AG20443 (cell line): ENCODE measurements around the gene CAPN12.
"Not testable (repeated sequence)": the region's sequence is repeated elsewhere in the genome, so short reads cannot be mapped to it uniquely, and the experiment has no call there.

Source experiments
- DNase-seq: peaks from one replicate; pipeline ENCODE4 v3.0.0; 2012; ENCODE audit warnings: low spot score, mixed read lengths

The CAPN12 gene, protein sequence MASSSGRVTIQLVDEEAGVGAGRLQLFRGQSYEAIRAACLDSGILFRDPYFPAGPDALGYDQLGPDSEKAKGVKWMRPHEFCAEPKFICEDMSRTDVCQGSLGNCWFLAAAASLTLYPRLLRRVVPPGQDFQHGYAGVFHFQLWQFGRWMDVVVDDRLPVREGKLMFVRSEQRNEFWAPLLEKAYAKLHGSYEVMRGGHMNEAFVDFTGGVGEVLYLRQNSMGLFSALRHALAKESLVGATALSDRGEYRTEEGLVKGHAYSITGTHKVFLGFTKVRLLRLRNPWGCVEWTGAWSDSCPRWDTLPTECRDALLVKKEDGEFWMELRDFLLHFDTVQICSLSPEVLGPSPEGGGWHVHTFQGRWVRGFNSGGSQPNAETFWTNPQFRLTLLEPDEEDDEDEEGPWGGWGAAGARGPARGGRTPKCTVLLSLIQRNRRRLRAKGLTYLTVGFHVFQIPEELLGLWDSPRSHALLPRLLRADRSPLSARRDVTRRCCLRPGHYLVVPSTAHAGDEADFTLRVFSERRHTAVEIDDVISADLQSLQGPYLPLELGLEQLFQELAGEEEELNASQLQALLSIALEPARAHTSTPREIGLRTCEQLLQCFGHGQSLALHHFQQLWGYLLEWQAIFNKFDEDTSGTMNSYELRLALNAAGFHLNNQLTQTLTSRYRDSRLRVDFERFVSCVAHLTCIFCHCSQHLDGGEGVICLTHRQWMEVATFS

DNA sequence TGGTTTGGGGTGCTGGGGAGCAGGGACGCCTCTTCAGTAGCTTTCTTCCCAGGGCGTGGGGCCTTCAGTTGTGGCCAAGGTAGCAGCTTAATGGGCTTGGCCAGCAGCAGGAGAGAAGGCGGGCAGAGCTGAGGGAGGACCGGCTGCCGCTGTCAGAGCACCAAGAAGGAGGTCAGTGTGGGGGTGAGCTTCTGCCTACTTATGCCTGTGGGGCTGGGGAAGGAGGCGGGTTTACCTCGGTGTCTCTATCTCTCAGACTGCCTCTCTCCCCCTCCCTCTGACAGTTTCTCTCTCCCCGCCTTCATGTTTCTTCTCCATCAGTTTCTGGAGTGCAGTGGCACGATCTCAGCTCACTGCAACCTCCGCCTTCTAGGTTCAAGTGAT lies at the start of gene CAPN12:
Gene CAPN12 (minus strand): TSS at position 177 of the 384 bp plus-strand sequence. CDS start 309 bp downstream, outside the sequence.
- DNase-seq = peak; percentile 4

DNA sequence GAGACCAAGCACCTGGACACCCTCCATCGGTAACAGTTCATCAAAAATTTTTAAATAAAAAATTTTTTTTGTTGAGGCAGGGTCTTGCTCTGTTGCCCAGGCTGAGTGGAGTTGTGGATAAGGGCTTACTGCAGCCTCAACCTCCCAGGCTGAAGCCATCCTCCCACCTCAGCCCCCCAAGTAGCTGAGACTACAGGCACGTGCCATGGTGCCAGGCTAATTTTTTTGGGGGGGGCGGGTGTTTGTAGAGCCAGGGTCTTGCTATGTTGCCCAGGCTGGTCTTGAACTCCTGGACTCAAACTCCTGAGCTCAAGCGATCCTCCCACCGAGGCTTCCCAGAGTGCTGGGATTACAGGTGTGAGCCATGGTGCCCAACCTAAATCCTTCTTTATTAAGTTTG lies 49.4 kb upstream of the CAPN12 start:
- DNase-seq = no peak

DNA sequence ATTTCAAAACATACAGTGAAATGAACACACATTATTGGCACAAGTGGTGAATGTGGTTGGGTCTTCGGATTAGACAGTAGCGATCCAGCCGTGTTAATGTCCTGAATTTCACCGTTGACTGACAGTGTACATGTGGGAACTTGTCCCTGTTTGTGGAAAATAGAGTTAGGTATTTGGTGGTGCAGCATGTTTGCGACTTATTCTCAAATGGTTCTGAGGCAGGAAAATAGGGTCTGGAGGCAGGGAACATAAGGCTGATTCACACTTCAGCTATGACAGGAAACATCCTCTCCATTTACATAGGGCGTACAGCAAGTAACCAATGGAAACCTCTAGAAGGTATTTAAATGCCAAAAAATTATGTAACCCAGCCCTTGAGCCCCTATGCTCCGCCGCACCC lies 48.9 kb upstream of the CAPN12 start:
- DNase-seq = no peak

DNA sequence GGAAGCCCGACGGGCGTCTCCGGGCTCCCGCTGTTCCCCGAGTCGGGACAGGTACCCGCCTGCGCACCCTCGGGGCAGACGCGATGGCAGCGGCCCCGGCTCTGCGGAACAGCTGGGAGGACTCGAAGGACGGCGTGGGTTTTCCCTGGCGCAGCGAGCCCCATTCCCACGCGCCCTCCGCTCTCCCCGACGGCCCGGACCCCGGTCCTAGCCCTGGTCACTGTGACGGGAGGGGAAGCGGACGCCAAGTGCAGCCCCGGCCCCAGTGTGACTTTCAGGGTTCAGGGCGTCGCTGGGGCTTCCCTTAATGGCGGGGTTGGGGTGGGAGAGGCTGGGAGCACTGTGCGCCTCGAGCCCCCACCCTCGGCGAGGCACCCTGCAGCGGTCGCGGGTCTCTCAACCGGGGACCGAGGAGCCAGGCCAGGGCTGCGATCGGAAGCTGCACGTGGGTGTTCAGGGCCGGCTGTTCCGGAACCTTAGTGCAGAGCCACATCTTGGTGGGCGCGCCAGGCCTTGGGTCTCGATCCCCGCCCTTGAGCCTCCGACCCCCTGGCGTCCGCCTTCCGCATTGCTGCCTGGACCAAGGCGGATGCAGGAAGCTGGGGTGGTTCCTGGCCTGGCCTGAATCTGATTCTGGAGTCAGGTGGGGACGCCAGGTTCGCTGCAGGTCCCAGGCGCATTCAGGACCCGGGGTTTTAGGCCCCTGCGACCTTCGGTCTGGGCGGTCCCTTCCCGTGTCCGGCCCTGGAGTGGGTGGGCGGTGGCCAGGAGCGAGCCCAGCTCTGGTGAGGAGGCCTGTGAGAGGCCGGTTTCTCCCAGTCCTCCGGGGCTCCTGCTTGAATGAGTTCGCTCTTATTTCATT lies 48.2 kb upstream of the CAPN12 start:
- DNase-seq = no peak

DNA sequence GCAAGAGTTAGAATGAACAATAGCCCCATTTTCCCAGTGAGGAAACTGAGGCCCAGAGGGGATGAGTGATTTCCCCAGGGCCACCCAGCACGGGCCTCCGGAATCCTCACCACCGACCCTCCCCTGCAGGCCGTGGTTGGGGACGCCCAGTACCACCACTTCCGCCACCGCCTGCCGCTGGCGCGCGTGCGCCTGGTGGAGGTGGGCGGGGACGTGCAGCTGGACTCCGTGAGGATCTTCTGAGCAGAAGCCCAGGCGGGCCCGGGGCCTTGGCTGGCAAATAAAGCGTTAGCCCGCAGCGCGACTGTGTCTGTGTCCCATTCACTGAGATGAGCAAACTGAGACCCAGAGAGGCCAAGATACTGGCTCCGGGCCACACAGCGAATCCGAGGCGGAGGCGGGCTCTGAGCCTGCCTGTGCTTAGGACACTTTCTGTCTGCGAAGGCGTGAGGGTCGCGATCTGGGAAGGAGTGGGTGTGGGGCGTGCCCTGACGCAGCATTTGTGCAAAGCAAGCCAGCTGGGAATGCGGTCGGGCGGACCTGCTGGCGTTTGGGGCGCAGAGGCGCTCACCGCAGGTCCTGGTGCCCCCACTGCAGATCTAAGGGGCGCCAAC lies 47.3 kb upstream of the CAPN12 start:
- not testable (repeated sequence) for DNase-seq

DNA sequence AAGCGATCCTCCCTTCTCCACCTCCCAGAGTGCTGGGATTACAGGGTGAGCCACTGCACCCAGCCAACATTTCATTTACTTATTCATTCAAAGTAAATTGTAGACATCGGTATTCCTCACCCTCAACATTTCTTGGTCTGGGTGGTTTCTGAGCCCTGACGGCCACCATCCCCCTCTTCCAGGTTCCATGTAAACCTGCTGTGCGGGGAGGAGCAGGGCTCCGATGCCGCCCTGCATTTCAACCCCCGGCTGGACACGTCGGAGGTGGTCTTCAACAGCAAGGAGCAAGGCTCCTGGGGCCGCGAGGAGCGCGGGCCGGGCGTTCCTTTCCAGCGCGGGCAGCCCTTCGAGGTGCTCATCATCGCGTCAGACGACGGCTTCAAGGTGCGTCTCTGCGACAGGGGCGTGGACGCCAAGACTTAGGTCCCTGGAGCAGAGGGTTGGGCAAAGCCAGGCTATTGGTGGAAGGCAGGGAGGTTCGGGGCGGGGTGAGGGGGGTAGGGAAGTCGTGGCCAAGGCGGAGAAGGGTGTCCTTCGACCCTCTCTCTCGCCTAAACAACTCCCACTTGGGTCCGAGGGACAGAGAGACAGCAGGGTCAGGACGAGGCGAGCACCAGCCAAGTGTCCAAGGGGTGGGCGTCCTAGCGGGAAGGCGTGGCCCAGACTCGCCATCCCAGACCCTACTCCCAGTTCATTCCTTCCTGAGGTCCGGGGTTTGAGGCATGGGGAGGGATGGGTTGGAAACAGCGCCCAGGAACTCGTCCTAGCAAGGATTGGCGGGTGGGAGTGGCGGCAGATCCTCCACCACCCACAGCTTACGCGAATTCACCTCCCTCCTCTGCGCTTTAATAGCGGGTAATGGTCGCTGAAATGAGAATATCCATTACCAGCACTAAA lies 46.5 kb upstream of the CAPN12 start:
- not testable (repeated sequence) for DNase-seq

DNA sequence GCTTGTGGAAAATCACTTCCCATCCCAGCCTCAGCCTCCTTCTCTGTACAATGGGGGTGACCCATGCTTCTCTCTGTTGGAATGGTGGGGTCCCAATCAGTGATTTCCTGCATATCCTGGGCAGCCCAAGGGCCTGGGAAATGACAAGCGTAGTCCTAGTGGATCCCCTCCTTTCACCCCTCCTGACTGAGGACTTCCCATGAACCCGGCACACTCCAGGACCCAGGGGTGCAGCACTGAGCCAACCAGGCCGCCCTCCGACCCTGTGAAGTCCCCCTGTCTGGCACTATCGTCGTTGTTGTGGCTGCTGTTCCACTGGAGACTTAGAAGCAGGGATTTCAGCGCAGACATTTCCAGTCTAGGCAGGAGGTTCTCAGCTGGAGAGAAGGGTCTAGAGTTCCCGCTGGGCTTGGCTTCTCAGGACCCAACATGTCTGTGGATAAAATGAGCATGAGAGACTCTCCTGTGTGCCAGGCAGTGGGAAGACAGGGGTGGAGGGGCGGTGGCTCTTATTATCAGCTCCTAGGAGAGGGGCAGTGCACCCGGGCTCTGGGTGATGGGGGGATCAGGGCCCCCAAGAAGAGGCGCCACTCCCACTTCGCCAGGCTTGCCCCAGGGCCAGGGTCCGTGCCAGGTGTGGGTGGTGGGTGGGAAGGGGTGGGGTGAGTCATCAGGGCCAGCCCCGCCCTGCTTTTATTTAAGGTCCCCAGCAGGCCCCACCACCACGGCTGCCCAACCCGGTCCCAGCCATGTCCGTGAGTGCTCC lies 44.4 kb upstream of the CAPN12 start, which contains the start of gene LGALS7B:
Gene LGALS7B (plus strand): TSS at position 723 of the 766 bp plus-strand sequence. CDS start 27 bp downstream, at position 750.
- DNase-seq = no peak

DNA sequence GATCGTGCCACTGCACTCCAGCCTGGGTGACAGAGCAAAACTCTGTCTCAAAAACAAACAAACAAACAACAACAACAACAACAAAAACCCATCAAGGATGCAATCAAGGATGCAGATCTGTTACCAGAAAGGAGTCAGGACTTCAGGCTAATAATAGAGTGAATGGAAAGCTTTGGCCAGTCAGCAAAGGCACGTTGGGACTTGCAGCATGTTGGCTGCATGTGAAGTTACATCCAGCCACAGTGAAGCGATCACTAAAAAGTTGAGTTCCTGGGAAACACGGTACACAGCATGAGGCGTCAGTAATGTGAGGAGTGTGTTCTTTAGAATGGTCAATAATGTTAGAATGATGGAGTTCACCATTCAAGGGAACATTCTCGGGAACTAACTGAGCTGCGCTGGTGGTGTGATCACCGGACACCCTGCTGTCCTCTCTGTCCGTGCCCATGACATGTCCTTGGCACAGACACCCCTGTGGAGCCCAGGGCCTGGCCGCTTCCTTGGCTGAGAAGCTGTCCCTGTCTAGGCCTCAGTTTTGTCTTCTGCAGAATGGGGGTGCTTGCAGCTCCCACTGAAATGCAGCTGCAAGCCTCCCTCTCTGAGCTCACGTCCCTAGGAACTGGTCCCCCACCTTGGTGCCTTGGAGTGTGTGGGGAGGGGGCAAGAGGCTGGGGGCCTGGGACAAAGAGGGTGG lies 42.4 kb upstream of the CAPN12 start:
- DNase-seq = no peak

DNA sequence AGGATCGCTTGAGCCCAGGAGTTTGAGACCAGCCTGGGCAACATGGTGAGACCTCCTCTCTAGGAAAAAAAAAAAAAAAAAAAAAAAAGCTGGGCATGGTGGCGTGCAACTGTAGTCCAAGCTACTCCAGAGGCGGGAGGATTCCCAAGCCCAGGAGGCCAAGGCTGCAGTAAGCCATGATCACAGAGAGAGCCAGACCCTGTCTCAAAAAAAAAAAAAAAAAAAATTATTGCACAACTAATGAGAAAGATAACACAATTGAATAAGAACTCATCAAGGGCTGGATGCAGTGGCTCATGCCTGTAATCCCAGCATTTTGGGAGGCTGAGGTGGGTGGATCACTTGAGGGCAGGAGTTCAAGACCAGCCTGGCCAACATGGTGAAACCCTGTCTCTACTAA lies 41.8 kb upstream of the CAPN12 start:
- not testable (repeated sequence) for DNase-seq

DNA sequence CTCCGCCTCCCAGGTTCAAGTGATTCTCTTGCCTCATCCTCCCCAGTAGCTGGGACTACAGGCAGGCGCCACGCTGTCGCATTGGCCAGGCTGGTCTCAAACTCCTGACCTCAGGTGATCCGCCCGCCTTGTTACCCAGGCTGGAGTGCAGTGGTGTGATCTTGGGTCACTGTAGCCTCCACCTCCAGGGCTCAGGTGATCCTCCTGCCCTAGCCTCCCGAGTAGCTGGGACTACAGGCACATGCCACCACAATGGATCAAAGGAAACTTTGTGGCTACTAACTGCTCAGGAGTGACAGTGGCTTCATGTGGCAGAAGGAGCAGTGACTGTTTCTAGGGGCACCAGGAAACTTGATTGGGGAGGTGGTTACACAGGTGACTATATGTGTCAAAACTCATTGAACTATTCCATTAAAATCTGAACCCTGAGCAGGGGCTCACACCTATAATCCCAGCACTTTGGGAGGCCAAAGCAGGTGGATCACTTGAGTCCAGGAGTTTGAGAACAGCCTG lies 41.0 kb upstream of the CAPN12 start:
- no peak for DNase-seq

DNA sequence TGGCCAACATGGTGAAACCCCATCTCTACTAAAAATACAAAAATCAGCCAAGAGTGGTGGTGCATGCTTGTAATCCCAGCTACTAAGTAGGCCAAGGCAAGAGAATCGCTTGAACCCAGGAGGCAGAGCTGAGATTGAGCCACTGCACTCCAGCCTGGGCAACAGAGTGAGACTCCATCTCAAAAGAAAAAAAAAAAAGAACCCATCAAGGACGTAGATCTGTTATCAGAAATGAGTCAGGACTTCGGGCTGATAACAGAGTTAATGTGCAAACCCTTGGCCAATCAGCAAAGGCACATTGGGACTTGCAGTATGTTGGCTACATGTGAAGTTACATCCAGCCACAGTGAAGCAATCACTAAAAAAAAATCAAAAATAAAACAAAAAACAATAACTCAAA lies 40.0 kb upstream of the CAPN12 start:
- DNase-seq = no peak

DNA sequence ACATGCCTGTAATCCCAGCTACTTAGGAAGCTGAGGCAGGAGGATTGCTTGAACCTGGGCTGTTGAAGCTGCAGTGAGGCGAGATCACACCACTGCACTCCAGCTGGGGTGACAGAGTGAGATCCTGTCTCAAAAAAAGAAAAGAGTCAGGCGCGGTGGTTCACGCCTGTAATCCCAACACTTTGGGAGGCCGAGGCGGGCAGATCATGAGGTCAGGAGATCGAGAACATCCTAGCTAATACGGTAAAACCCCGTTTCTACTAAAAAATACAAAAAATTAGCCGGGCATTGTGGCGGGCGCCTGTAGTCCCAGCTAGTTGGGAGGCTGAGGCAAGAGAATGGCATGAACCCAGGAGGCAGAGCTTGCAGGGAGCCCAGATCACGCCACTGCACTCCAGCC lies 37.9 kb upstream of the CAPN12 start:
- not testable (repeated sequence) for DNase-seq

DNA sequence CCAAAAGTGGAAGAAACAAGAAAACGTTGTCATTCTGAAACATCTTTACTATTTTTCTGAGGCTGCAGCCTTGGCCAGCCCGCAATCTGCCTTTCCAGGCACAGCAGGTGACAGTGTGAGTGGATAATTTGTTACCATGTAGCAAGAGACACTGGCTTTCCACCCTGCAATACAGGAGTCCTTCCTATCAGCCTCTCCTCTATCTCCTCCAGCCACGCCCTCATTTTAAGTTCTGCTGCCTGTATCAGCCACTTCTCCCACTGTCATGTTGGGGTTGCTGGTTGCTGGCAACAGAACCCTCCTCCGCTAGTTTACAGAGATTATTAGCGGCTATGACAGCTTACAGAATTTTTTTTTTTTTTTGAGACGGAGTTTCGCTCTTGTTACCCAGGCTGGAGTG lies 36.8 kb upstream of the CAPN12 start:
- no peak for DNase-seq

DNA sequence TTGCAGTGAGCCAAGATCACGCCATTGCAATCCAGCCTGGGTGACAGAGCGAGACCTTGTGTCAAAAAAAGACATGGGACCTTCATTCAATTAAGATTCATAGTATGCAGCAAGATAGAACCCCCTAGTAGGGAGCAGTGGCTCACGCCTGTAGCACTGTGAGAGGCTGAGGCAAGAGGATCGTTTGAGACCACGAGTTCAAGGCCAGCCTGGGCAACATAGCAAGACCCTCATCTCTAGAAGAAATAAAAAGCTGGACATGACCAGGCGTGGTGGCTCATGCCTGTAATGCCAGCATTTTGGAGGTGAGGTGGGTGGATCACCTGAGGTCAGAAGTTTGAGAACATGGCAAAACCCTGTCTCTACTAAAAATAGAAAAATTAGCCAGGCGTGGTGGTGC lies 36.2 kb upstream of the CAPN12 start:
- DNase-seq = no peak

DNA sequence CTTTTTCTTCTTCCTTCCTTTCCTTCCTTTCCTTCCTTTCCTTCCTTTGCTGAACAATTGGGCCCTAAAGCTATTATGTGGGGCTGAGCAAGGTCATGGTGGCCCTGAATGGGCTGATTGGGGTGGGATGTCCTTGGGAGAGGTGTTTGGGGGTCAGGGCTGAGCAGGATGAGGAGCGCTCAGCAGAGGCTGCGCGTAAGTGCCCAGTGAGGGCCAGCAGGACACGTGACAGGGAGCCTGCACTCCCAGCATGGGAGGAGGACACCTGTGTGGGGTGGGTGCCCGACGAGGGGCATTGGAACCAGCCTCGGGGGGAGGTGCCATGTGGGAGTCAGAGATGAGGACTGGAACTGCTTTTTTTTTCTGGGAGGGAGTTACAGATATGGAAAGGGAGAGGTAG lies 34.5 kb upstream of the CAPN12 start:
- no peak for DNase-seq

DNA sequence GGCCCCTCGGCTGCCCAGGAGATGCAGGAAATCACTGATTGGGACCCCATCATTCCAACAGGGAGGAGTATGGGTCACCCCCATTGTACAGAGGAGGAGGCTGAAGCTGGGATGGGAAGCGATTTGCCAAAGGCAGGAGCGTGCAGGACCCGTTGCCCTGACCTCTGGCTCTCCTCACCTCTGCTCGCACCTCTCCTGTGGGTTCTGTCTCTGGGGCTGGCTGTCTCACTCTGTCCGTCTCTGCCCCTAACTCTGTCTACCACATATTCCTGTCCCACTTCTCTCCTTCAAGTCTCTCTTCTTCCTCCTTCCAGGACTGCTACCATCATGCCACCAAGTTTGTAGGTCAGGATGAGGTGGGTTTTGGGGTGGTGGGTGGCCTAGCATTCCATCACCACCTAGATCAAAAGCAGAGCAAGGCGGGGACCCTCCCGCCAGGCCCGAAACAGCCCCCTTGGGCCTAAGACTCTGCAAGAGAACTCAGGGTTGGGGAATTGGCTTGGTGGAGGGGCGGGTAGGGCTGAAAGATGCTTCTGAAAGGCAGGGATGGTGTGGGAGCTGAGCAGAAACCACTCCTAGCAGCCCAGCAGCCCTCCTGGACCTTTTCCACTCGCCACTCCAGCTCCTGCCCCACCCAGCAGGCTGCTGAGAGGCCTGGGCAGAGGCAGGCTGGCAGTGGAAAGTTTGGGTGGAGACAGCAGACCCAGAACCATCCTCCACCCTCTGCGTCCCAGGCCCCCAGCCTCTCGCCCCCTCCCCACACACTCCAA lies 30.1 kb upstream of the CAPN12 start:
- no peak for DNase-seq

DNA sequence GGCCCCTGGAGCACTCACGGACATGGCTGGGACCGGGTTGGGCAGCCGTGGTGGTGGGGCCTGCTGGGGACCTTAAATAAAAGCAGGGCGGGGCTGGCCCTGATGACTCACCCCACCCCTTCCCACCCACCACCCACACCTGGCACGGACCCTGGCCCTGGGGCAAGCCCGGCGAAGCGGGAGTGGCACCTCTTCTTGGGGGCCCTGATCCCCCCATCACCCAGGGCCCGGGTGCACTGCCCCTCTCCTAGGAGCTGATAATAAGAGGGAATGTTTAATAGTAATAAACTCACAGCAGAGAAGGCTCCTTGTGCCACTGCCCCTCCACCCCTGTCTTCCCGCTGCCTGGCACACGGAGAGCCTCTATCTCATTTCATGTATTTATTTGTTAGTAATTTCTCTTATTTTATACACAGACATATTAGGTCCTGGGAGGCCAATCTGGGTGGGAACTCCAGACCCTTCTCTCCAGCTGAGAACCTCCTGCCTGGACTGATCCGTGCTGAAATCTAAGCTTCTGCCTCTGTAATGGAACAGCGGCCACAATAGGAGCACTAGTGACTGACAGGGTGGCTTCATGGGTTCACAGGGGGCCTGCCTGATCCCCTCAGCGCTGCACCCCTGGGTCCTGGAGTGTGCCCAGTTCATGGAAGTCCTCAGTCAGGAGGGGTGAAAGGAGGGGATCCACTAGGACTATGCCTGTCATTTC lies 29.3 kb upstream of the CAPN12 start, which contains the start of gene LGALS7:
Gene LGALS7 (minus strand): TSS at position 49 of the 709 bp plus-strand sequence. CDS start 25 bp downstream, at position 24.
- DNase-seq = no peak

DNA sequence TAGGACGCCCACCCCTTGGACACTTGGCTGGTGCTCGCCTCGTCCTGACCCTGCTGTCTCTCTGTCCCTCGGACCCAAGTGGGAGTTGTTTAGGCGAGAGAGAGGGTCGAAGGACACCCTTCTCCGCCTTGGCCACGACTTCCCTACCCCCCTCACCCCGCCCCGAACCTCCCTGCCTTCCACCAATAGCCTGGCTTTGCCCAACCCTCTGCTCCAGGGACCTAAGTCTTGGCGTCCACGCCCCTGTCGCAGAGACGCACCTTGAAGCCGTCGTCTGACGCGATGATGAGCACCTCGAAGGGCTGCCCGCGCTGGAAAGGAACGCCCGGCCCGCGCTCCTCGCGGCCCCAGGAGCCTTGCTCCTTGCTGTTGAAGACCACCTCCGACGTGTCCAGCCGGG lies 27.3 kb upstream of the CAPN12 start:
- not testable (repeated sequence) for DNase-seq
